IMR-90 (cell line): ENCODE data around the gene IRAG1. TPM values are rescaled to one million over a fixed set of nuclear protein-coding genes. Genes with fewer than 3 reads are reported as not detected.

Experiments
- ATAC-seq: fragments of 200-7000 bp; cut with Tn5 transposase; 2 replicates; pipeline ENCODE4 v1.9.1; 2020; ENCODE audit warnings: low read depth, mild to moderate bottlenecking, moderate library complexity
- BruUV-seq: library from RNA; stranded (reverse); fragments of 400-500 nt; replicated peaks from 2 replicates; lab custom pipeline; 2021; lab: Mats Ljungman, UMichigan
- CTCF ChIA-PET: fragments of 300-600 bp; formaldehyde crosslinking; extraction: SDS; loops from one replicate; lab custom pipeline; 2021; ENCODE audit warnings: antibody characterized with exemption; lab: Yijun Ruan, JAX
- POLR2A ChIA-PET: fragments of 300-600 bp; sonication (Branson Sonifier 250); formaldehyde crosslinking; loops from one replicate; lab custom pipeline; 2022; ENCODE audit warnings: antibody characterized with exemption; ENCODE audit not compliant: unreplicated experiment; lab: Charles Lee
- DNase-seq: peaks from one replicate; pipeline ENCODE4 v3.0.0; 2013
- H2AFZ ChIP-seq: replicated peaks from 2 replicates; pipeline ENCODE3; 2013; ENCODE audit warnings: low read length, mild to moderate bottlenecking; ENCODE audit not compliant: poor library complexity
- H2AK5ac ChIP-seq: 2 replicates; pipeline ENCODE4 v1.6.1; 2013; ENCODE audit warnings: low read depth, low read length, inconsistent platforms
- H2AK9ac ChIP-seq: replicated peaks from 2 replicates; pipeline ENCODE3; 2013; ENCODE audit warnings: mild to moderate bottlenecking, low read depth, low read length, moderate library complexity; ENCODE audit not compliant: poor library complexity
- H2BK120ac ChIP-seq: 2 replicates; pipeline ENCODE4 v1.6.1; 2013; ENCODE audit warnings: low read depth, low read length, inconsistent platforms
- H2BK15ac ChIP-seq: 3 replicates; pipeline ENCODE4 v1.6.1; 2013; ENCODE audit warnings: low read depth, low read length, inconsistent platforms
- H2BK20ac ChIP-seq: 2 replicates; pipeline ENCODE4 v1.6.1; 2013; ENCODE audit warnings: low read depth, mild to moderate bottlenecking, inconsistent platforms, low read length, moderate library complexity
- H2BK5ac ChIP-seq: 2 replicates; pipeline ENCODE4 v1.6.1; 2013; ENCODE audit warnings: mild to moderate bottlenecking, low read depth, low read length, inconsistent platforms; ENCODE audit not compliant: poor library complexity, severe bottlenecking
- H3K14ac ChIP-seq: replicated peaks from 2 replicates; pipeline ENCODE4 v1.6.1; 2013; ENCODE audit warnings: low read depth, low read length, inconsistent platforms
- H3K18ac ChIP-seq: 2 replicates; pipeline ENCODE4 v1.6.1; 2013; ENCODE audit warnings: low read depth, low read length, control low read depth
- H3K23ac ChIP-seq: 2 replicates; pipeline ENCODE4 v1.6.1; 2013; ENCODE audit warnings: low read depth, low read length, inconsistent platforms
- H3K27ac ChIP-seq: 2 replicates; pipeline ENCODE4 v1.5.1; 2013; ENCODE audit warnings: mild to moderate bottlenecking, control low read depth, low read length; ENCODE audit not compliant: insufficient read depth
- H3K27me3 ChIP-seq: 2 replicates; pipeline ENCODE4 v1.6.1; 2013; ENCODE audit warnings: low read length; ENCODE audit not compliant: control insufficient read depth, insufficient read depth
- H3K36me3 ChIP-seq: 2 replicates; pipeline ENCODE4 v1.6.1; 2013; ENCODE audit warnings: low read length, mixed read lengths; ENCODE audit not compliant: control insufficient read depth, insufficient read depth
- H3K4ac ChIP-seq: 2 replicates; pipeline ENCODE4 v1.6.1; 2013; ENCODE audit warnings: low read depth, low read length, inconsistent platforms
- H3K4me1 ChIP-seq: 2 replicates; pipeline ENCODE4 v1.6.1; 2013; ENCODE audit warnings: low read length, mixed read lengths; ENCODE audit not compliant: control insufficient read depth, insufficient read depth
- H3K4me2 ChIP-seq: 2 replicates; pipeline ENCODE4 v1.6.1; 2013; ENCODE audit warnings: low read depth, mild to moderate bottlenecking, control low read depth, low read length, moderate library complexity
- H3K4me3 ChIP-seq: 2 replicates; pipeline ENCODE4 v1.5.1; 2013; ENCODE audit warnings: low read depth, mild to moderate bottlenecking, control low read depth, low read length, moderate library complexity; ENCODE audit not compliant: insufficient read depth
- H3K56ac ChIP-seq: 2 replicates; pipeline ENCODE4 v1.6.1; 2013; ENCODE audit warnings: low read length, inconsistent platforms; ENCODE audit not compliant: insufficient read depth; ENCODE audit errors: extremely low read depth
- H3K79me1 ChIP-seq, 2 experiments: 2 replicates each; pipeline ENCODE4 v1.6.1; 2013; ENCODE audit warnings: low read length in 2 of 2, inconsistent platforms in 1 of 2, low read depth in 1 of 2
- H3K9ac ChIP-seq: 2 replicates; pipeline ENCODE4 v1.6.1; 2013; ENCODE audit warnings: low read depth, low read length, control low read depth
- H3K9me1 ChIP-seq: 2 replicates; pipeline ENCODE4 v1.6.1; 2013; ENCODE audit warnings: low read length, inconsistent platforms; ENCODE audit not compliant: insufficient read depth
- H3K9me3 ChIP-seq: 2 replicates; pipeline ENCODE4 v1.6.1; 2013; ENCODE audit warnings: low read length; ENCODE audit not compliant: control insufficient read depth, insufficient read depth
- H4K20me1 ChIP-seq: 2 replicates; pipeline ENCODE4 v1.6.1; 2013; ENCODE audit warnings: low read length, inconsistent platforms; ENCODE audit not compliant: insufficient read depth
- H4K5ac ChIP-seq: 2 replicates; pipeline ENCODE4 v1.6.1; 2013; ENCODE audit warnings: mild to moderate bottlenecking, low read depth, low read length, control low read depth
- H4K8ac ChIP-seq, 2 experiments: 2 replicates each; pipeline ENCODE4 v1.6.1; 2013; ENCODE audit warnings: low read depth in 2 of 2, low read length in 2 of 2, control low read depth in 1 of 2, inconsistent platforms in 1 of 2
- H4K91ac ChIP-seq: 2 replicates; pipeline ENCODE4 v1.6.1; 2013; ENCODE audit warnings: low read depth, low read length, inconsistent platforms; ENCODE audit not compliant: insufficient read depth
- BHLHE40 ChIP-seq: fragments of 150-350 bp; IDR thresholded peaks from 2 replicates; pipeline ENCODE4 v1.6.1; 2016; ENCODE audit warnings: mild to moderate bottlenecking, low read depth, low read length
- CEBPB ChIP-seq: IDR thresholded peaks from 2 replicates; pipeline ENCODE4 v1.6.1; 2012; ENCODE audit warnings: low read depth, low read length, improper control_type of control experiment
- CHD1 ChIP-seq: IDR thresholded peaks from 2 replicates; pipeline ENCODE4 v1.6.1; 2012; ENCODE audit warnings: low read depth, low read length, improper control_type of control experiment
- CTCF ChIP-seq: conservative IDR thresholded peaks from 2 replicates; pipeline ENCODE4 v1.5.1; 2012; ENCODE audit warnings: mild to moderate bottlenecking, low read depth, low read length, improper control_type of control experiment
- ELK1 ChIP-seq: fragments of 150-350 bp; IDR thresholded peaks from 2 replicates; pipeline ENCODE4 v1.6.1; 2016; ENCODE audit warnings: low read depth, mild to moderate bottlenecking, low read length, moderate library complexity, borderline replicate concordance
- FOS ChIP-seq: fragments of 150-350 bp; IDR thresholded peaks from 2 replicates; pipeline ENCODE4 v1.6.1; 2016; ENCODE audit warnings: low read depth, low read length
- MAFK ChIP-seq: IDR thresholded peaks from 2 replicates; pipeline ENCODE4 v1.6.1; 2012; ENCODE audit warnings: low read depth, low read length, improper control_type of control experiment
- MAZ ChIP-seq: IDR thresholded peaks from 2 replicates; pipeline ENCODE4 v1.6.1; 2012; ENCODE audit warnings: low read depth, mild to moderate bottlenecking, low read length, improper control_type of control experiment, moderate library complexity, borderline replicate concordance
- MXI1 ChIP-seq: IDR thresholded peaks from 2 replicates; pipeline ENCODE4 v1.6.1; 2012; ENCODE audit warnings: low read depth, mild to moderate bottlenecking, low read length, moderate library complexity, borderline replicate concordance
- NFE2L2 ChIP-seq: fragments of 150-350 bp; IDR thresholded peaks from 2 replicates; pipeline ENCODE4 v1.6.1; 2016; ENCODE audit warnings: low read depth, mild to moderate bottlenecking, low read length
- POLR2A ChIP-seq: IDR thresholded peaks from 2 replicates; pipeline ENCODE4 v1.6.1; 2012; ENCODE audit warnings: mild to moderate bottlenecking, low read depth, low read length
- RAD21 ChIP-seq: IDR thresholded peaks from 2 replicates; pipeline ENCODE4 v1.6.1; 2012; ENCODE audit warnings: low read length, improper control_type of control experiment
- RCOR1 ChIP-seq: IDR thresholded peaks from 2 replicates; pipeline ENCODE4 v1.6.1; 2012; ENCODE audit warnings: mild to moderate bottlenecking, low read length, improper control_type of control experiment; ENCODE audit not compliant: insufficient replicate concordance
- RFX5 ChIP-seq: IDR thresholded peaks from 2 replicates; pipeline ENCODE4 v1.8.0; 2012; ENCODE audit warnings: low read depth, mild to moderate bottlenecking, low read length, moderate library complexity
- SMC3 ChIP-seq: fragments of 150-350 bp; IDR thresholded peaks from 2 replicates; pipeline ENCODE4 v1.6.1; 2016; ENCODE audit warnings: low read depth, mild to moderate bottlenecking, antibody characterized with exemption, low read length, moderate library complexity
- WGBS, 2 experiments: methylation state at CpG; one replicate each; pipeline versions ENCODE4 v1.1.5 to v1.1.7; 2013; ENCODE audit warnings: missing lambda C conversion rate in 2 of 2; ENCODE audit not compliant: insufficient read length in 1 of 2; ENCODE audit errors: extremely low coverage in 2 of 2; 5-methylcytosine and 5-hydroxymethylcytosine counted together
- dilution Hi-C: fragments of 300-500 bp; cut with HindIII; formaldehyde crosslinking; loops from one replicate; pipeline ENCODE4 v1.14.3; 2018; ENCODE audit warnings: low sequenced_read_pairs; ENCODE audit not compliant: unreplicated experiment
- in situ Hi-C: fragments of 300-500 bp; cut with MboI; formaldehyde crosslinking; loops from 3 replicates; pipeline ENCODE4 v1.14.3; 2019; ENCODE audit warnings: low sequenced_read_pairs, inconsistent platforms, mixed read lengths
- intact Hi-C: fragments of 100-400 bp; cut with micrococcal nuclease; formaldehyde crosslinking; loops from 2 replicates; pipeline ENCODE4 v1.10.0; 2022
- polyA plus RNA-seq, 3 experiments: library from polyadenylated mRNA; depleted of rRNA; stranded (reverse); fragments of >200 nt; gene quantifications; 2 replicates each; pipeline ENCODE4 v1.2.3, GENCODE V29; 2012; ENCODE audit warnings: low replicate concordance in 1 of 3
- total RNA-seq: library from RNA; depleted of rRNA; stranded (reverse); fragments of >200 nt; gene quantifications from 2 replicates; pipeline ENCODE4 v1.2.3, GENCODE V29; 2012

The IRAG1 gene
- total and polyA plus RNA-seq, 2 of the 4 experiments (the other 2 are of a cell fraction) = 19.4 to 25.8 TPM

- peaks cover 46% of the 10 kb centered on the region for H3K9me1 ChIP-seq
- no TSS peak for BruUV-seq
- H4K20me1 ChIP-seq = no peaks in the 10 kb centered on the region
- peak overlapping the region; percentile 96 for H4K5ac ChIP-seq
- no peak for ATAC-seq
- H3K4me1 ChIP-seq = peaks cover 48% of the 10 kb centered on the region
- peak overlapping the region; percentile 98; the same call in 1 of the 2 replicates for H3K27ac ChIP-seq
- no CpG with 5 or more reads among the region's 4 CpGs for WGBS, 2 experiments
- H3K4me3 ChIP-seq = no peak overlapping the region
- H2BK120ac ChIP-seq = peak overlapping the region; percentile 99
- H2BK5ac ChIP-seq = peak overlapping the region; percentile 94
- intact Hi-C loops = loop anchor here (2.0 to 5.0 kb wide), 2 partner anchors 128 to 248 kb away; no protein-coding TSS in a partner anchor
- no peak for DNase-seq
- H2BK15ac ChIP-seq = peak overlapping the region; percentile 97
- H3K27me3 ChIP-seq = no peaks in the 10 kb centered on the region
- no peak overlapping the region for H3K4me2 ChIP-seq
- TF ChIP-seq CEBPB (no peak), POLR2A (no peak), FOS (no peak), SMC3 (no peak), RFX5 (no peak), RAD21 (no peak), CTCF (no peak), MAFK (no peak), MXI1 (no peak), RCOR1 (no peak), ELK1 (no peak), NFE2L2 (no peak), BHLHE40 (no peak), CHD1 (no peak), MAZ (no peak)
- no peaks in the 10 kb centered on the region for H3K9me3 ChIP-seq
- H3K36me3 ChIP-seq = peaks cover 29% of the 10 kb centered on the region
- H3K18ac ChIP-seq = peak overlapping the region; percentile 93
- H3K23ac ChIP-seq = peak overlapping the region; percentile 89
- H3K79me1 ChIP-seq = peaks cover 28 to 87% of the 10 kb centered on the region in 2 experiments
- H3K9ac ChIP-seq = peak overlapping the region; percentile 30; the same call in 1 of the 2 replicates
- H2AFZ ChIP-seq = no peak overlapping the region
- H3K14ac ChIP-seq = peak overlapping the region; percentile 94
- ChIA-PET POLR2A (interaction anchor here (0.6 kb wide), 1 partner anchor 26 kb away, joined by 3 read pairs; no protein-coding TSS in a partner anchor), CTCF (no interaction called here)
- in situ Hi-C loops = loop anchor here (10.0 kb wide), 1 partner anchor 250 kb away; no protein-coding TSS in a partner anchor
- H3K4ac ChIP-seq = peak overlapping the region; percentile 99
- peak overlapping the region; percentile 89 for H2AK5ac ChIP-seq
- H4K8ac ChIP-seq = peak overlapping the region; percentile 95 to 98; a peak in 3 of 4 replicates
- H2AK9ac ChIP-seq = no peak overlapping the region
- H3K56ac ChIP-seq = peak overlapping the region; percentile 67; the same call in 1 of the 2 replicates
- peak overlapping the region; percentile 80 for H4K91ac ChIP-seq
- H2BK20ac ChIP-seq = peak overlapping the region; percentile 98
- dilution Hi-C loops = no loop called here
Observed at GRCh38 chr11:10655227-10655626, 38.3 kb downstream of the IRAG1 start.
